Lung (tissue), 12 donors: Measurements from ENCODE around the gene GDF3. TPM values are rescaled to one million over a fixed set of nuclear protein-coding genes. Genes with fewer than 3 reads are reported as not detected.
"Not testable (repeated sequence)": the region's sequence is repeated elsewhere in the genome, so short reads cannot be mapped to it uniquely, and the experiment has no call there.

ENCODE experiments used
- ATAC-seq: fragments of 200-7000 bp; cut with Tn5 transposase; one replicate; pipeline ENCODE4 v1.9.1; 2020; ENCODE audit warnings: moderate number of reproducible peaks; ENCODE audit not compliant: insufficient read depth, low FRiP score
- DNase-seq, 3 donors: peaks; one replicate each; pipeline ENCODE4 v3.0.0-alpha.2; 2013 to 2017
- H3K27ac ChIP-seq, 2 donors: one replicate each; pipeline ENCODE4 v1.5.1; 2013; ENCODE audit warnings: mild to moderate bottlenecking in 2 of 2, moderate library complexity in 2 of 2, control low read depth in 1 of 2, inconsistent platforms in 1 of 2, low read depth in 1 of 2, low read length in 1 of 2
- H3K27me3 ChIP-seq, 3 donors: one replicate each; pipeline ENCODE4 v1.5.1; 2013; ENCODE audit warnings: low read length in 2 of 3; ENCODE audit not compliant: control insufficient read depth in 3 of 3, insufficient read depth in 3 of 3
- H3K36me3 ChIP-seq, 4 donors: one replicate each; pipeline ENCODE4 v1.5.1; 2013; ENCODE audit warnings: low read length in 4 of 4, mild to moderate bottlenecking in 1 of 4, moderate library complexity in 1 of 4; ENCODE audit not compliant: control insufficient read depth in 4 of 4, insufficient read depth in 4 of 4
- H3K4me1 ChIP-seq, 5 donors: one replicate each; pipeline ENCODE4 v1.5.1; 2013; ENCODE audit warnings: low read length in 5 of 5, mild to moderate bottlenecking in 2 of 5, moderate library complexity in 1 of 5; ENCODE audit not compliant: control insufficient read depth in 5 of 5, insufficient read depth in 5 of 5
- H3K4me3 ChIP-seq: one replicate; pipeline ENCODE4 v1.5.1; 2013; ENCODE audit warnings: mild to moderate bottlenecking, control low read depth, moderate library complexity
- H3K9ac ChIP-seq, 2 donors: one replicate each; pipeline ENCODE4 v1.5.1; 2013; ENCODE audit warnings: low read length in 2 of 2, control low read depth in 1 of 2; ENCODE audit not compliant: insufficient read depth in 1 of 2
- H3K9me3 ChIP-seq, 4 donors: one replicate each; pipeline ENCODE4 v1.5.1; 2013; ENCODE audit warnings: low read length in 3 of 4, mild to moderate bottlenecking in 1 of 4, moderate library complexity in 1 of 4; ENCODE audit not compliant: control insufficient read depth in 4 of 4, insufficient read depth in 3 of 4
- WGBS, 2 donors: extraction: QIAGEN DNeasy Blood & Tissue Kit; methylation state at CpG; one replicate each; pipeline ENCODE4 v1.1.7; 2013; 5-methylcytosine and 5-hydroxymethylcytosine counted together
- polyA plus RNA-seq, 2 donors: library from polyadenylated mRNA; stranded (reverse); fragments of 200-250 nt; gene quantifications; one replicate each; pipeline ENCODE4 v1.2.1, GENCODE V29; 2013
- total RNA-seq, 2 donors: library from RNA; depleted of rRNA in 1 of 2; stranded (reverse); fragments of >200 nt in 1 of 2; gene quantifications; one replicate each; pipeline ENCODE4 v1.2.1, GENCODE V29; 2014 to 2021
- TF ChIP-seq, protein P1 (sequence below): IDR thresholded peaks from 2 replicates; pipeline ENCODE4 v1.5.1; 2012; ENCODE audit warnings: mild to moderate bottlenecking; ENCODE audit errors: control extremely low read depth, extremely low read depth
- donor health status: control.
- donor health status: control.
- donor health status: Bipolar disorder and iron deficiency.
- donor health status: healthy.
- donor health status: DM: yes; HTN: yes; CAD: no.

The GDF3 gene
- total and polyA plus RNA-seq, 4 donors = 0.02 to 0.35 TPM; not detected in 2

DNA sequence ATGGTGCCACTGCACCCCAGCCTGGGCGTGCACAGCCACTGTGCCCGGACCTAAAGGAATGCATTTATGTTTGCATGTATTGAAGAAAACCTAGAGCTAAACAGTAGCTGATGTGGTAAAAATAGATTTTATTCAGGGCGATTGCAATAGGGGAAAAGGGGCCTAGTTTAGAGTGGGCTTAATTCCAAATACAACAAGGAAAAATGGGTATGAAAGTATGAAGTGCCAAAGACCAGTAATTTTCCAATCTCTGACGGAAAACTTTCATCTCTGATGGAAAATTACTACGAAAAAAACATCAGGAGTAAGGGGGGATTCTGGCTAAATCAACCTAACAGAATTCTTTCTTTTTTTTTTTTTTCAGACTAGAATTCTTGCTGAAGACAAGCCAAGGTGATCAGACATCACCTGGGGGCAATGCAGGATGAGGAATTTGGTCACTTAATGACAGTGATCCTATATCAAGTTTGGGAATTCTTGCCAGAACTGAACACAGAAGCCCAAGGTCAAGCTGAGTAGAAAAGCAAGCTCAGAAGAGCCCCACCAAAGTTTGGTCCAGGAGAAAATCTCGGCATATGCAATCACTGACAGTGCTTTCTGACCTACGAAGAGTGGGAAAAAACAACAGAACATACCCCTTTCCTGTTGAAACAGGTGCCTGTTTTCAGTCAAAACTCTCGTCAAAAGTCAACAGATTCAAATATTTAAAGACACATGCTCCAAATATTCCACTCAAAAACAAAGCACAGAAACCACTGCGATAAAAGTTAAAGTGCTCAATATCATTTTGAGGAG is 16.1 kb downstream of the GDF3 start:
- Histone ChIP-seq H3K27ac (no peak overlapping the region), H3K4me1 (no peaks in the 10 kb centered on the region), H3K4me3 (no peak overlapping the region), H3K36me3 (no peaks in the 10 kb centered on the region), H3K9me3 (no peaks in the 10 kb centered on the region), H3K9ac (no peak overlapping the region), H3K27me3 (no peaks in the 10 kb centered on the region)
- DNase-seq (no peak), ATAC-seq (no peak)
- WGBS, 2 donors = 57 to 75% methylated on average over 9 of the region's 9 CpGs
- TF ChIP-seq, protein P1, sequence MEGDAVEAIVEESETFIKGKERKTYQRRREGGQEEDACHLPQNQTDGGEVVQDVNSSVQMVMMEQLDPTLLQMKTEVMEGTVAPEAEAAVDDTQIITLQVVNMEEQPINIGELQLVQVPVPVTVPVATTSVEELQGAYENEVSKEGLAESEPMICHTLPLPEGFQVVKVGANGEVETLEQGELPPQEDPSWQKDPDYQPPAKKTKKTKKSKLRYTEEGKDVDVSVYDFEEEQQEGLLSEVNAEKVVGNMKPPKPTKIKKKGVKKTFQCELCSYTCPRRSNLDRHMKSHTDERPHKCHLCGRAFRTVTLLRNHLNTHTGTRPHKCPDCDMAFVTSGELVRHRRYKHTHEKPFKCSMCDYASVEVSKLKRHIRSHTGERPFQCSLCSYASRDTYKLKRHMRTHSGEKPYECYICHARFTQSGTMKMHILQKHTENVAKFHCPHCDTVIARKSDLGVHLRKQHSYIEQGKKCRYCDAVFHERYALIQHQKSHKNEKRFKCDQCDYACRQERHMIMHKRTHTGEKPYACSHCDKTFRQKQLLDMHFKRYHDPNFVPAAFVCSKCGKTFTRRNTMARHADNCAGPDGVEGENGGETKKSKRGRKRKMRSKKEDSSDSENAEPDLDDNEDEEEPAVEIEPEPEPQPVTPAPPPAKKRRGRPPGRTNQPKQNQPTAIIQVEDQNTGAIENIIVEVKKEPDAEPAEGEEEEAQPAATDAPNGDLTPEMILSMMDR = no peak

DNA sequence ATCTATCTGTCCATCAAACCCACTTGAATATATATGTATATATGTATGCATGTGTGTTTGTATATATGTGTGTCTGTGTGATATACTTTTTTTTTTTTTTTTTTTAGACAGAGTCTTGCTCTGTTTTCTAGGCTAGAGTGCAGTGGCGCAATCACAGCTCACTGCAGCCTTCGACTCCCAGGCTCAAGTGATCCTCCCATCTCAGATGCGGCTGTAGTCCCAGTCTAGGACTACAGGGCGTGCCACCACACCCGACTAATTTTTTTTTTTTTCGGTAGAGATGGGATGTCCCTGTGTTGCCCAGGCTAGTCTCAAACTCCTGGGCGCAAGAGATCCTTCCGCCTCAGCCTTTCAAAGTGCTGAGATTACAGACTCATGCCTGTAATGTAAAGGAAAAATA is 16.8 kb downstream of the GDF3 start:
- no peaks in the 10 kb centered on the region for H3K9me3 ChIP-seq
- H3K9ac ChIP-seq = no peak overlapping the region
- ATAC-seq (no peak), DNase-seq (no peak)
- H3K27ac ChIP-seq = no peak overlapping the region
- TF ChIP-seq, protein P1 = no peak
- H3K4me3 ChIP-seq = no peak overlapping the region
- no peaks in the 10 kb centered on the region for H3K27me3 ChIP-seq
- WGBS, 2 donors = 69 to 70% methylated on average over 8 of the region's 8 CpGs
- H3K4me1 ChIP-seq = no peaks in the 10 kb centered on the region
- no peaks in the 10 kb centered on the region for H3K36me3 ChIP-seq

DNA sequence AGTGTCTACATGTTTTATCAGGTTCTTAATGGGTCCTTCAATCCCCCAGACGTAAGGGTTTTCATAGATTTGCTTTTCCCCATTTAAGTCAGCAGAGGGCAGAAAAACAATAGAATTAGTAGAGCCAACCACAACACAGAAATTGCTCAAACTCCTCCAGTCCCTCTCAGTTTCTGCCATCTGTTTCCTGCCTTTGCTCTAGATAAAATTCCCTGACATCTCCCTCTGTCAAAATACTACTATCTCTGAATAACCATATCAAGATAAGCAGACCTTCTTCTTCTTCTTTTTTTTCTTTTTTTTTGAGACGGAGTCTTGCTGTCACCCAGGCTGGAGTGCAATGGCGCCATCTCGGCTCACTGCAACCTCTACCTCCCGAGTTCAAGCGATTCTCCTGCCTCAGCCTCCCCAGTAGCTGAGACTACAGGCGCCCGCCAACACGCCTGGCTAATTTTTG is 18.1 kb downstream of the GDF3 start:
- H3K9me3 ChIP-seq, H3K4me1 ChIP-seq, H3K9ac ChIP-seq, H3K36me3 ChIP-seq, ATAC-seq, H3K27me3 ChIP-seq, H3K4me3 ChIP-seq, H3K27ac ChIP-seq: not testable (repeated sequence)
- peak in 2 of 3 donors; percentile 69 to 79 for DNase-seq
- WGBS, 2 donors = 31% methylated on average over 9 of the region's 9 CpGs

DNA sequence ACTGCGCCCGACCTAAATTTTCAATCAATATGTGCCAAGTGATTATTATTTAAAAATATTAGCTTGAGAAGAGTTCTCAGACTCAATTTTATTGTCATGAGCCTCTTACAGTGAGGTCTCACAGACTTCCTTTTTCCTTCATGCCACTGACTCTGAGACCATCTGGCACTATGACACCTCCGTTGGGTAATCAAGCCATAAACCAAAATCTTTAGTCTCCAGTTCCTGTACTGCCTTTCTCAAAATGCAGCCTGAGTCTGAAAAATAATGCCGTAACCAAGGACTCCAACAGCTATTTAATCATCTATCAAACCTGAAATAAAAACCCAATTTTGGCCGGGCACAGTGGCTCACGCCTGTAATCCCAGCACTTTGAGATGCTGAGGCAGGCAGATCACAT is 20.1 kb downstream of the GDF3 start:
- H3K9ac ChIP-seq, H3K36me3 ChIP-seq, H3K9me3 ChIP-seq, H3K4me1 ChIP-seq, H3K27ac ChIP-seq, DNase-seq, H3K27me3 ChIP-seq, H3K4me3 ChIP-seq, ATAC-seq: not testable (repeated sequence)
- WGBS, 2 donors = 43 to 60% methylated on average over 6 of the region's 6 CpGs
